LNCaP clone FGC (cell line): Measurements from ENCODE around the gene PCDHA7.

Experiments
- DNase-seq: peaks from one replicate; pipeline ENCODE4 v3.0.0-alpha.2; 2011; ENCODE audit warnings: low read depth
- H3K4me3 ChIP-seq: 2 replicates; pipeline ENCODE4 v1.5.1; 2011; ENCODE audit warnings: mild to moderate bottlenecking, low read depth, low read length, control low read depth
- CTCF ChIP-seq: IDR thresholded peaks from 2 replicates; pipeline ENCODE4 v1.5.1; 2012; ENCODE audit warnings: mild to moderate bottlenecking; ENCODE audit not compliant: control insufficient read depth, insufficient read depth; ENCODE audit errors: extremely low read depth

PCDHA7 gene

GRCh38 chr5:140857177-140857986, 23.3 kb downstream of the PCDHA7 start:
- H3K4me3 ChIP-seq = no peak overlapping the region

DNA sequence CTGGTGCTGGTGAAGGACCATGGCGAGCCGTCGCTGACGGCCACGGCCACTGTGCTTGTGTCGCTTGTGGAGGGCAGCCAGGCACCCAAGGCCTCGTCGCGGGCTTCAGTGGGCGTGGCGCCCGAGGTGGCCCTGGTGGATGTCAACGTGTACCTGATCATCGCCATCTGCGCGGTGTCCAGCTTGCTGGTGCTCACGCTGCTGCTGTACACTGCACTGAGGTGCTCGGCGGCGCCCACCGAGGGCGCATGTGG, 23.8 kb downstream of the PCDHA7 start:
- H3K4me3 ChIP-seq = no peak overlapping the region
- DNase-seq = no peak
- TF ChIP-seq CTCF = no peak

More at GRCh38 chr5:140857177-140857986, 23.3 kb downstream of the PCDHA7 start:
- TF ChIP-seq CTCF = no peak
- no peak for DNase-seq

GRCh38 chr5:140862441-140863295, 28.6 kb downstream of the PCDHA7 start:
- no peak for TF ChIP-seq CTCF
- H3K4me3 ChIP-seq = no peak overlapping the region
- no peak for DNase-seq

GRCh38 chr5:140868721-140869554, 34.9 kb downstream of the PCDHA7 start, which contains the start of gene PCDHA11:
TSS of gene PCDHA11 (plus strand) at chr5:140868957. CDS start at chr5:140869104, 147 bp downstream.
- no peak for DNase-seq
- peak; percentile 52 for TF ChIP-seq CTCF
- H3K4me3 ChIP-seq = no peak within 1 kb of the TSS

DNA sequence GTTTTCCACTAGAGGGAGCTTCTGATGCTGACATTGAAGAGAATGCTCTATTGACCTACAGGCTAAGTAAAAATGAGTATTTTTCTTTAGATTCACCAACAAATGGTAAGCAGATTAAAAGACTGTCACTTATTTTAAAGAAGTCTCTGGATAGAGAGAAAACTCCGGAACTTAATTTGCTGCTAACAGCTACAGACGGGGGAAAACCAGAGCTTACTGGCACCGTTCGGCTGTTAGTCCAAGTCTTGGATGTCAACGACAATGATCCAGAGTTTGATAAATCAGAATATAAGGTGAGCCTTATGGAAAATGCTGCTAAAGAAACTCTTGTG, 35.5 kb downstream of the PCDHA7 start:
- TF ChIP-seq CTCF = peak; percentile 68
- no peak overlapping the region for H3K4me3 ChIP-seq
- DNase-seq = no peak

DNA sequence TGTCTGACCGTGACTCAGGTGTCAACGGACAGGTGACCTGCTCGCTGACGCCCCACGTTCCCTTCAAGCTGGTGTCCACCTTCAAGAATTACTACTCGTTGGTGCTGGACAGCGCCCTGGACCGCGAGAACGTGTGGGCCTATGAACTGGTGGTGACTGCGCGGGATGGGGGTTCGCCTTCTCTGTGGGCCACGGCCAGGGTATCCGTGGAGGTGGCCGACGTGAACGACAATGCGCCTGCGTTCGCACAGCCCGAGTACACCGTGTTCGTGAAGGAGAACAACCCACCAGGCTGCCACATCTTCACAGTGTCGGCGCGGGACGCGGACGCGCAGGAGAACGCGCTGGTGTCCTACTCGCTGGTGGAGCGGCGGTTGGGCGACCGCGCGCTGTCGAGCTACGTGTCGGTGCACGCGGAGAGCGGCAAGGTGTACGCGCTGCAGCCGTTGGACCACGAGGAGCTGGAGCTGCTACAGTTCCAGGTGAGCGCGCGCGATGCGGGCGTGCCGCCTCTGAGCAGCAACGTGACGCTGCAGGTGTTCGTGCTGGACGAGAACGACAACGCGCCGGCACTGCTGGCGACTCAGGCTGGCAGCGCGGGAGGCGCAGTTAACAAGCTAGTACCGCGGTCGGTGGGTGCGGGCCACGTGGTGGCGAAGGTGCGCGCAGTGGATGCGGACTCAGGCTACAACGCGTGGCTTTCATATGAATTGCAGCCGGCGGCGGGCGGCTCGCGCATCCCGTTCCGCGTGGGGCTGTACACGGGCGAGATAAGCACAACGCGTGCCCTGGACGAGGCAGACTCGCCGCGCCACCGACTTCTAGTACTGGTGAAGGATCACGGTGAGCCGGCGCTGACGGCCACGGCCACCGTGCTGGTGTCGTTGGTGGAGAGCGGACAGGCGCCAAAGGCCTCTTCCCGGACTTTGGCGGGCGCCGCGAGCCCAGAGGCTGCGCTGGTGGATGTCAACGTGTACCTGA, 36.4 kb downstream of the PCDHA7 start:
- TF ChIP-seq CTCF = no peak
- DNase-seq = no peak
- no peak overlapping the region for H3K4me3 ChIP-seq
